ENCODE measurements around the gene KIF25. TPM values are rescaled to one million over a fixed set of nuclear protein-coding genes. Genes with fewer than 3 reads are reported as not detected.

KIF25 gene
- total and polyA plus RNA-seq, 8 donors: 0.23 to 0.35 (median 0.26) TPM; not detected in 4

- intact Hi-C loops (cut with DNase I): no loop called here
- Histone ChIP-seq H3K27me3 (no peaks in the 10 kb centered on the region), H3K27ac (no peak overlapping the region), H3K36me3 (no peaks in the 10 kb centered on the region), H3K4me3 (no peak overlapping the region), H3K9me3 (no peaks in the 10 kb centered on the region), H3K4me1 (no peaks in the 10 kb centered on the region)
- TF ChIP-seq CTCF (IDR thresholded peaks at IDR 0.05): no peak
- DNase-seq (peak in 1 of 6 donors; percentile 39), ATAC-seq (no peak), FAIRE-seq (no peak)
- 88 to 89% methylated on average over 20 of the region's 20 CpGs for WGBS, 2 donors
Observed at GRCh38 chr6:168049277-168049676, 51.8 kb downstream of the KIF25 start.

DNA sequence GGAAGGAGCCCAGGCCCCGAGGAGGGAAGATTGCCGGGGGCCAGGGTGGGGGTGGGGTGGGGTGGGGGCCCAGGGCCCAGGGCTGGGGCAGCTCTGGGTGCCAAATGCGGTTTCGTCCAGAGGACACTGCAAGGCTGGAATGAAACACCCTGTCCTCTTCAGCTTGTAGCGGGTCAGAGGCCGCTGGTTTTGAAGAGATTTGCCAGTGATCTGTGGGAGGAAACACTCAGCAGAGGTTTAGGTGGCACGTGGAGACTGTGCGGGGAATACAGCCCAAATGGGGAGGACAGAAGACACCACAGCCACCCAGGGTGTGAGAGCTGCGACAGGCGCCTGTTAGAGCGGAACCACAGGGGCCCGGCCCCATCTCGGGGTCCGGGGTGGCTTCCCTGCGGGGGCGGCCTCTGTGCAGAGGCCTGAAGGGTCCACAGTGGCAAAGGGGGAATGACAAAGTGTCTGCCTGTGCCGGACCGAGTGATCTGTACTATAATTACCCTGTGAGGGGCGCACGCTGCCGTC lies 52.3 kb downstream of the KIF25 start:
- Histone ChIP-seq H3K9me3 (no peaks in the 10 kb centered on the region), H3K4me1 (no peaks in the 10 kb centered on the region), H3K27ac (no peak overlapping the region), H3K36me3 (no peaks in the 10 kb centered on the region), H3K27me3 (no peaks in the 10 kb centered on the region), H3K4me3 (no peak overlapping the region)
- DNase-seq (no peak), ATAC-seq (no peak), FAIRE-seq (no peak)
- intact Hi-C loops (cut with DNase I): no loop called here
- WGBS, 2 donors: 89 to 92% methylated on average over 21 of the region's 21 CpGs
- no peak for TF ChIP-seq CTCF (IDR thresholded peaks at IDR 0.05)

- no peak overlapping the region for H3K27ac ChIP-seq
- no peaks in the 10 kb centered on the region for H3K36me3 ChIP-seq
- H3K4me3 ChIP-seq: no peak overlapping the region
- H3K4me1 ChIP-seq: no peaks in the 10 kb centered on the region
- DNase-seq: no peak
- no peak for TF ChIP-seq CTCF (IDR thresholded peaks at IDR 0.05)
- peak in 1 of 4 donors; percentile 30 for ATAC-seq
- intact Hi-C loops (cut with DNase I): no loop called here
- no peaks in the 10 kb centered on the region for H3K9me3 ChIP-seq
- WGBS, 2 donors: 77 to 86% methylated on average over 19 to 27 of the region's 27 CpGs
- FAIRE-seq: no peak
- H3K27me3 ChIP-seq: no peaks in the 10 kb centered on the region
Observed at GRCh38 chr6:168050225-168050880, 52.9 kb downstream of the KIF25 start.

DNA sequence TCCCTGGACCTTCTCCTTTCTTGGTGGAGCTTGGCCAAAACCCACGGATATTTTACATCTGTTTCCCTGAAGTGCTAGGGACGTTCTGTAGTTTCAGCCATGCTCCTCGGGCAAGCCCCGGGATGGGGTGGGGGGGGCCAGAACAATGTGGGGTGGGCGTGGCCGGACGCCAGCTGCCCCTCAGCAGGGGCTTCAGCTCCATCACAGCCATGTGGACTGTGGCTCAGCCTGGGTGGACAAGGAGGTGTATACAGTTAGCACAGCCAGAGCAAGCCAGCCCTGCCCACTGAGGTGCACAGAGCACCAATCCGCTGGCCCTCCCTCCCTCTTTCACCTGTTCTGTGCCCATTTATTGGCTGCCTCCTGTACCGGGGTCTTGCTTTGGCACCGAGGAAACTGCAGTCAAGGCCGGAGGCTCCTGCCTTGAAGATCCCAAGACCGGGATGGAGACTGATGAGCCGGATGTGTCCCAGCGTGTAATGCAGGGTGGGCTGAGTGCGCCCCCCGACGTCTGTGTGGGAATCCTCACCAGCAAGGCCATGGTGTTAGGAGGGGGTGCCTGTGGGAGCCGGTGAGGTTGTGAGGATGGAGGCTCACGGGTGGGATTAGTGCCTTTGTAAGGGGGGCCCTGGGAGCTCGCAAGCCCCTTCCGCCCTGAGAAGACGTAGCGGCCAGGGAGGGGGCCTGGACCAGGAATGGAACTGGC lies 53.6 kb downstream of the KIF25 start:
- FAIRE-seq (no peak), DNase-seq (peak in 1 of 6 donors; percentile 44), ATAC-seq (peak in 1 of 4 donors; percentile 35)
- intact Hi-C loops (cut with DNase I): no loop called here
- 68 to 73% methylated on average over 22 to 23 of the region's 23 CpGs for WGBS, 2 donors
- TF ChIP-seq CTCF (IDR thresholded peaks at IDR 0.05): no peak
- no peaks in the 10 kb centered on the region for H3K4me1 ChIP-seq
- no peaks in the 10 kb centered on the region for H3K36me3 ChIP-seq
- H3K27ac ChIP-seq: no peak overlapping the region
- H3K9me3 ChIP-seq: no peaks in the 10 kb centered on the region
- no peak overlapping the region for H3K4me3 ChIP-seq
- no peaks in the 10 kb centered on the region for H3K27me3 ChIP-seq

- ATAC-seq (no peak), DNase-seq (peak in 2 of 6 donors; percentile 47 to 58), FAIRE-seq (no peak)
- Histone ChIP-seq H3K27me3 (no peaks in the 10 kb centered on the region), H3K4me3 (no peak overlapping the region), H3K9me3 (no peaks in the 10 kb centered on the region), H3K36me3 (no peaks in the 10 kb centered on the region), H3K4me1 (no peaks in the 10 kb centered on the region), H3K27ac (no peak overlapping the region)
- no peak for TF ChIP-seq CTCF (IDR thresholded peaks at IDR 0.05)
- intact Hi-C loops (cut with DNase I): no loop called here
- WGBS, 2 donors: 78 to 85% methylated on average over 9 of the region's 9 CpGs
Observed at GRCh38 chr6:168051648-168052047, 54.2 kb downstream of the KIF25 start.

Data from pancreas (tissue), 10 donors.